ENCODE data around the gene SLC12A2.

SLC12A2 gene

DNA sequence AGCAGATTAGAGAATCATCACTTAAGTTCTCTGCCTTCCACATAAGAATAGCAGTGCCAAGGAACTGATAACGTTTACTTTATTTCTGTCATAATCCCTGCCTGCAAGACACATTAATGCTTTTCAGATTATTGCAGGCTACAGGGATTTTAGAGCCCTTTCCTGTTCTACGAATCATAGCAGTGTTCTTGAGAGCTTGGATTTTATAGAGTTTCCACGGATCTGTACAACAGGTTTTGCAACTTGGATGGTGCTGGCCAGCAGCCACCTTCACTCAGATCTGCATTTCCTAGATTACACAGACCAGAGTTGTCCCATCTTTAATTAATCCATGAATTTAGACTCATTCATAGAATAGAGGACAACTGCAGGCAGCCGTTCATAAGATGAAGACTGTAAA is 38.1 kb downstream of the SLC12A2 start:
- Histone ChIP-seq H3K27me3 (ENCODE audit: control insufficient read depth in 1 of 2, insufficient read depth in 2 of 2, low read length in 2 of 2) (no peaks in the 10 kb centered on the region), H3K9ac (ENCODE audit: low read length in 2 of 2) (no peak overlapping the region), H3K27ac (ENCODE audit: low read length) (no peak overlapping the region), H3K4me1 (ENCODE audit: control insufficient read depth, insufficient read depth, low read length) (no peaks in the 10 kb centered on the region), H3K36me3 (ENCODE audit: control insufficient read depth in 2 of 2, insufficient read depth in 2 of 2, low read length in 2 of 2) (peaks cover 0 to 8% of the 10 kb centered on the region in 2 donors), H3K4me3 (ENCODE audit: low read length in 2 of 2) (no peak overlapping the region), H3K9me3 (ENCODE audit: control insufficient read depth in 2 of 2, low read length in 2 of 2) (no peaks in the 10 kb centered on the region)

DNA sequence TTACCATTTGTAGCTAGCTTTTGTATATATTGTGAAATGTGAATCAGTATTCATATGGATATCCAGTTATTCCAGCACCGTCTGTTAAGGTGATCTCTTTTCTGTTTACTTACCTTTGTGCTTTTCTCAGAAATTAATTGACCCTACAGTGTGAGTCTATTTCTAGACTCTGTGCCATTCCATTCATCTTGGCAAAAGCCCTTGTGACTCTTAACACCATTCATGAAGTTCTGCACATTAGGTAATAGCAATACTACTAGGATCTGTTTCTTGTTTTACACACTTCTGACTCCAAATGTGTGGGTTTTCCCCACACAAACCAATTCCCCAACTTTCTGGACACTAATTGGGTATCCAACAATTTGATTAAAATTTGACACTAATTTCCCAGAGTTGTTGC is 40.4 kb downstream of the SLC12A2 start:
- Histone ChIP-seq H3K9me3 (ENCODE audit: control insufficient read depth in 2 of 2, low read length in 2 of 2) (no peaks in the 10 kb centered on the region), H3K9ac (ENCODE audit: low read length in 2 of 2) (no peak overlapping the region), H3K4me1 (ENCODE audit: control insufficient read depth, insufficient read depth, low read length) (no peaks in the 10 kb centered on the region), H3K27ac (ENCODE audit: low read length) (no peak overlapping the region), H3K4me3 (ENCODE audit: low read length in 2 of 2) (no peak overlapping the region), H3K27me3 (ENCODE audit: control insufficient read depth in 1 of 2, insufficient read depth in 2 of 2, low read length in 2 of 2) (no peaks in the 10 kb centered on the region), H3K36me3 (ENCODE audit: control insufficient read depth in 2 of 2, insufficient read depth in 2 of 2, low read length in 2 of 2) (peaks cover 0 to 3% of the 10 kb centered on the region in 2 donors)

DNA sequence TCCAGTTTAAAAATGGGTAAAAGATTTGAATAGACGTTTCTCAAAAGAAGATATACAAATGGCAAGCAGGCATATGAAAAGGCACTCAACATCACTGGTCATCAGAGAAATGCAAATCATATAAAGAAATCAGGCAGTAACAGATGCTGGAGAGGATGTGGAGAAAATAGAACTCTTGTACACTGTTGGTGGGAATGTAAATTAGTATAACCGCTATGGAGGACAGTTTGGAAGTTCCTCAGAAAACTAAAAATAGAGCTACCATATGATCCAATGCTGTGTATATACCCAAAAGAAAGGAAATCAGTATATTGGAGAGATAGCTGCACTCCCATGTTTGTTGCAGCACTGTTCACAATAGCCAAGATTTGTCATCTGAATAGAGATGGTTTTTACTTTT is 42.7 kb downstream of the SLC12A2 start:
- Histone ChIP-seq H3K27ac (ENCODE audit: low read length) (no peak overlapping the region), H3K27me3 (ENCODE audit: control insufficient read depth in 1 of 2, insufficient read depth in 2 of 2, low read length in 2 of 2) (no peaks in the 10 kb centered on the region), H3K9me3 (ENCODE audit: control insufficient read depth in 2 of 2, low read length in 2 of 2) (no peaks in the 10 kb centered on the region), H3K4me1 (ENCODE audit: control insufficient read depth, insufficient read depth, low read length) (no peaks in the 10 kb centered on the region), H3K36me3 (ENCODE audit: control insufficient read depth in 2 of 2, insufficient read depth in 2 of 2, low read length in 2 of 2) (peaks cover 0 to 6% of the 10 kb centered on the region in 2 donors), H3K4me3 (ENCODE audit: low read length in 2 of 2) (no peak overlapping the region), H3K9ac (ENCODE audit: low read length in 2 of 2) (no peak overlapping the region)

DNA sequence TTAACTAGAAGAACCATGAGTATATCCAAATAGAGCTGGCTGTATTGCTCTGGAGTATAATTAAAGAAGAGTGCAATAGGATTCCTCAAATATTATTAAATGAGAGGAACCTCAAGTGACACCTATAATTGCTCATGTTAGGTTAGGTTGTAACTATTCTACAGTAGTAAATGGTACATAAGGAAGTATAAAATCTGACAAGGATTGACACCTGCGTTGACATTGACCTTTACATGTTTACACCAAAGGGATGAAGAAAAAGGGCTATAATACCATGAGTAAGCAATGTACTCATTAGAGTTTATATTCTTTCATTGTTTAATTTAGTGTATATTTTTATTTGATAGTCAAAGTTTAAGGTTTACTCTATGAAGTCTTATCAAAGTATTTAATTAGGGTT is 48.9 kb downstream of the SLC12A2 start:
- H3K9me3 ChIP-seq (ENCODE audit: control insufficient read depth in 2 of 2, low read length in 2 of 2): no peaks in the 10 kb centered on the region
- H3K36me3 ChIP-seq (ENCODE audit: control insufficient read depth in 2 of 2, insufficient read depth in 2 of 2, low read length in 2 of 2): peaks cover 0 to 25% of the 10 kb centered on the region in 2 donors
- no peak overlapping the region for H3K4me3 ChIP-seq (ENCODE audit: low read length in 2 of 2)
- no peak overlapping the region for H3K9ac ChIP-seq (ENCODE audit: low read length in 2 of 2)
- no peaks in the 10 kb centered on the region for H3K4me1 ChIP-seq (ENCODE audit: control insufficient read depth, insufficient read depth, low read length)
- H3K27me3 ChIP-seq (ENCODE audit: control insufficient read depth in 1 of 2, insufficient read depth in 2 of 2, low read length in 2 of 2): no peaks in the 10 kb centered on the region
- H3K27ac ChIP-seq (ENCODE audit: low read length): no peak overlapping the region

DNA sequence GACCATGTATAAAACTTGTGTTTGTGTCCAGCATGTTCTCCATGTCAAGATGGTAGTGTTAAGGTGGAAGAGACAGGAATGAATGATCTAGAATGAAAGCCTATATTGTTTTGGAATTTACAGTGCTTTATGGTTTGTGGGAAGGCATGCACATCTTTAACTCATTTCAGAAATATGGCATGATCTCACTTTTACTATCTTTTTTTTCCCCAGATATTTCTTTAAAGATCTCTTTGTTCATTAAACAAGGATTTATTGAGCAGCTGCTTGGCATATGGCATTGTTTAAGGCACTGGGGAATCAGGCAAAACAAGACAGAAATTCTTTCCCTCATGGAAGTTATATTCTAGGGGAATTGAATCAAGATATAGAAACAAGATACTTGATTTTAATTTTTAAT is 51.7 kb downstream of the SLC12A2 start:
- no peak overlapping the region for H3K27ac ChIP-seq (ENCODE audit: low read length)
- H3K36me3 ChIP-seq (ENCODE audit: control insufficient read depth in 2 of 2, insufficient read depth in 2 of 2, low read length in 2 of 2): peaks cover 0 to 35% of the 10 kb centered on the region in 2 donors
- no peak overlapping the region for H3K9ac ChIP-seq (ENCODE audit: low read length in 2 of 2)
- H3K27me3 ChIP-seq (ENCODE audit: control insufficient read depth in 1 of 2, insufficient read depth in 2 of 2, low read length in 2 of 2): no peaks in the 10 kb centered on the region
- H3K4me1 ChIP-seq (ENCODE audit: control insufficient read depth, insufficient read depth, low read length): no peaks in the 10 kb centered on the region
- no peaks in the 10 kb centered on the region for H3K9me3 ChIP-seq (ENCODE audit: control insufficient read depth in 2 of 2, low read length in 2 of 2)
- no peak overlapping the region for H3K4me3 ChIP-seq (ENCODE audit: low read length in 2 of 2)

DNA sequence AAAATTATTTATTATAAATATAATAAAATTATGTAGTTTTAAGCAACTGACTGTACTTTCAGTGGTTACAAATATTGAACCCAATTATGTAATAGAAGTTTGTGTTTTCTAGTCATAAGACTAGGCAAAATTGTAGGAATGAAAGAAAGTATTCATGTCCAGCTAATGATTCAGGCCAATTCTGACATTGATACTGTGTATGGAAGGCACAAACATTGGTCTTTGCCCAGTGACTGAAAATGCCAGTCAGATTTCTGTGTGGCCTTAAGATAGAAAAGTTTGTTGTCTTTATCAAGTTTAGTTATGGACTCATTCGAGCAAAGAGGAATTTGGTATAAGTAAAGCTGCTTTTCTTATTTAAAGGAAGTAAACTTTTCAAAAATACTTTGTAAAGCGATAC is 60.3 kb downstream of the SLC12A2 start:
- Histone ChIP-seq H3K9me3 (ENCODE audit: control insufficient read depth in 2 of 2, low read length in 2 of 2) (no peaks in the 10 kb centered on the region), H3K4me1 (ENCODE audit: control insufficient read depth, insufficient read depth, low read length) (no peaks in the 10 kb centered on the region), H3K36me3 (ENCODE audit: control insufficient read depth in 2 of 2, insufficient read depth in 2 of 2, low read length in 2 of 2) (peaks cover 0 to 6% of the 10 kb centered on the region in 2 donors), H3K27me3 (ENCODE audit: control insufficient read depth in 1 of 2, insufficient read depth in 2 of 2, low read length in 2 of 2) (no peaks in the 10 kb centered on the region), H3K27ac (ENCODE audit: low read length) (no peak overlapping the region), H3K4me3 (ENCODE audit: low read length in 2 of 2) (no peak overlapping the region), H3K9ac (ENCODE audit: low read length in 2 of 2) (no peak overlapping the region)

DNA sequence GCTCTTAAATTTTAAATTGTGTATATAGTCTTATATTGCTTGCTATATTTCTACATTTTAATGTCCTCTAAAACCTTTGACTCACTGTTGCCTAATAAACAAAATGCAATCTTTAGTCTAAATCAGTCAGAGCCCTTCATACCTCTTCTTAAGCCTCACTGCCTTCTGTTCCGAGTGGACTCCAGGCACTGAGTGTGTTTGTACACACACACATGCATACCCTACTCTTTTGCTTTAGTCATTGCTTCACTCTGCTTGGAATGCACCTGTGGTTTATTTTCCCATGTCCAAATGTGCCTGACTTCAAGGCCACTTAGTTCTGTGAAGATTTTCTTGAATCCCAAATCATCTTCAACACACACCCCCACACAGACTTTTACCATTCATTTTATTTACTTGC is 60.9 kb downstream of the SLC12A2 start:
- H3K27ac ChIP-seq (ENCODE audit: low read length): no peak overlapping the region

DNA sequence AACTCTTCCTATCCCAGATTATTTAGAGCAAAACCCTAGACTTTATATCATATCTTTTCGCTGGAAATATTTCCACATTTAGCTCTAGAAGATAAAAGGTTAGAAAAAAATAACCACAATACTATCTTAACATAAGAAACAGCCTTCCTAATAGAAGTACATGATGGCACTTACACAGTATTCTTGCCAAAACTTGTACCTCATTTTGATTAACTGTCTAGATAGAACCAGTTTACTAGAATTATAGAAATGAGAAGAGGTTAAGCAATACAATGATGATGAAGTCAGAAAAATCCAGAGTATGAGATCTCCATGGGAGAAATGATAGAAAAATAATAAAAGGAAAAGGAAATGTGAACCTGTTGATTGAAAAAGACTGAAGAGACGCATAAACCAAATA is 63.1 kb downstream of the SLC12A2 start:
- Histone ChIP-seq H3K9ac (ENCODE audit: low read length in 2 of 2) (no peak overlapping the region), H3K27ac (ENCODE audit: low read length) (no peak overlapping the region), H3K27me3 (ENCODE audit: control insufficient read depth in 1 of 2, insufficient read depth in 2 of 2, low read length in 2 of 2) (no peaks in the 10 kb centered on the region), H3K9me3 (ENCODE audit: control insufficient read depth in 2 of 2, low read length in 2 of 2) (no peaks in the 10 kb centered on the region), H3K36me3 (ENCODE audit: control insufficient read depth in 2 of 2, insufficient read depth in 2 of 2, low read length in 2 of 2) (peaks cover 1 to 15% of the 10 kb centered on the region in 2 donors), H3K4me3 (ENCODE audit: low read length in 2 of 2) (no peak overlapping the region), H3K4me1 (ENCODE audit: control insufficient read depth, insufficient read depth, low read length) (no peaks in the 10 kb centered on the region)

More for the DNA sequence above, 60.9 kb downstream of the SLC12A2 start:
- no peak overlapping the region for H3K4me3 ChIP-seq (ENCODE audit: low read length in 2 of 2)
- H3K9me3 ChIP-seq (ENCODE audit: control insufficient read depth in 2 of 2, low read length in 2 of 2): no peaks in the 10 kb centered on the region
- no peaks in the 10 kb centered on the region for H3K4me1 ChIP-seq (ENCODE audit: control insufficient read depth, insufficient read depth, low read length)
- H3K27me3 ChIP-seq (ENCODE audit: control insufficient read depth in 1 of 2, insufficient read depth in 2 of 2, low read length in 2 of 2): no peaks in the 10 kb centered on the region
- H3K9ac ChIP-seq (ENCODE audit: low read length in 2 of 2): no peak overlapping the region
- H3K36me3 ChIP-seq (ENCODE audit: control insufficient read depth in 2 of 2, insufficient read depth in 2 of 2, low read length in 2 of 2): peaks cover 0 to 9% of the 10 kb centered on the region in 2 donors

DNA sequence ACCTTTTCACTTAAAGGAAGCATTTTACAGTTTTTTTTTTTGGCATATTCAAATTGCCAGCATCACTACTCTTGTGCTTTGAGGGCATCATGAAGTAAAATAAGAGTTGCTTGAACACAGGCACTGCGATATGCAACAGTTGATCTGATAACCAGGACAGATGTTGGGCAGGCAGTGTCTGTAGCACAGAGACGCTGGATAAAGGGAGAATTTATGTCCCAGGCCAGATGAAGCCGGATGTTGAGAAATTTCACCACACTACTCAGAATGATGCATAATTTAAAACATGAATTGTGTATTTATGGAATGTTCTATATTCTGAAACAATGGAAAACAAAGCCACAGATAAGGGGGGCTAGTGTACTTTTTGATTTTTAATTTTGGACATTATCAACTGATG is 71.4 kb downstream of the SLC12A2 start:
- H3K36me3 ChIP-seq (ENCODE audit: control insufficient read depth in 2 of 2, insufficient read depth in 2 of 2, low read length in 2 of 2): peaks cover 12 to 26% of the 10 kb centered on the region in 2 donors
- H3K4me1 ChIP-seq (ENCODE audit: control insufficient read depth, insufficient read depth, low read length): no peaks in the 10 kb centered on the region
- H3K4me3 ChIP-seq (ENCODE audit: low read length in 2 of 2): no peak overlapping the region
- H3K9ac ChIP-seq (ENCODE audit: low read length in 2 of 2): no peak overlapping the region
- no peaks in the 10 kb centered on the region for H3K9me3 ChIP-seq (ENCODE audit: control insufficient read depth in 2 of 2, low read length in 2 of 2)
- no peak overlapping the region for H3K27ac ChIP-seq (ENCODE audit: low read length)
- no peaks in the 10 kb centered on the region for H3K27me3 ChIP-seq (ENCODE audit: control insufficient read depth in 1 of 2, insufficient read depth in 2 of 2, low read length in 2 of 2)

DNA sequence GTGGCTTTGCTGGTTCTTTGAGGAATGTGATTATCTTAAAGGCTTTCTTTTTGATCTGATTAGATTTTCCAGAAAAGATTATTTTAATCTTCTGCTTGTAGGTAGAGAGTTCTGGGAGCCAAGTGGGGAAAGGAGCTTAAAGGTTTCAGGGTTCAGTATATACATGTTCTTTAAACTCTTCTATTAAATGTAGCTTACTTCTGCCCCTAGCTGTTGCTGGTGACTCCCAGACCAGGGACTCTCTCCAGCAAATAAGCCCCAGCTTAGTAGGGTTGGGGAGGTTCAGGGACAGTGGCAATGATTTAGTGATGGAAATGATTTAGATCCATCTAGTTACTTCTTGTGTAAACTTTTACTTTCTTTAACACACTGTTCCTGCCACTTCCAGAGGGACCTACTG is 72.2 kb downstream of the SLC12A2 start:
- H3K4me3 ChIP-seq (ENCODE audit: low read length in 2 of 2): no peak overlapping the region
- no peak overlapping the region for H3K9ac ChIP-seq (ENCODE audit: low read length in 2 of 2)
- no peaks in the 10 kb centered on the region for H3K4me1 ChIP-seq (ENCODE audit: control insufficient read depth, insufficient read depth, low read length)
- no peaks in the 10 kb centered on the region for H3K27me3 ChIP-seq (ENCODE audit: control insufficient read depth in 1 of 2, insufficient read depth in 2 of 2, low read length in 2 of 2)
- H3K27ac ChIP-seq (ENCODE audit: low read length): no peak overlapping the region
- H3K9me3 ChIP-seq (ENCODE audit: control insufficient read depth in 2 of 2, low read length in 2 of 2): no peaks in the 10 kb centered on the region
- H3K36me3 ChIP-seq (ENCODE audit: control insufficient read depth in 2 of 2, insufficient read depth in 2 of 2, low read length in 2 of 2): peaks cover 12 to 26% of the 10 kb centered on the region in 2 donors

DNA sequence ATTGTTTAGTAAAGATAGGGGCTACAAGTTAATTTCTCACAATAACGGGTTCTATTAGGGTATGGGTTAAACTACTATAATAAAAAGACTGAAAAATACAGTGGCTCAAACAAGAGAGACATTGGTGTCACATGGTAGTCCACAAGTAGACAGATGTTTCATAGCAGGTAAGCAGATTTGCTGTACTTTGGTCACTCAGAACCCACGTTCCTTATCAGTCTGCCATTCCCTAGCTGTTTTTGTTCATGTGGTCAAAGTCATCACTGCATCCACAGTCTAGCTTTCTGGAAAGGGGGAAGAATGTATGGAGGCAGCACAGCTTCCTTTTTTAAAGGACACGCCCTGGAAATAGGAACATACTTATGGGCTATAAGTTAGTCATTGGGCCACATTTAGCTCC is 73.0 kb downstream of the SLC12A2 start:
- H3K27ac ChIP-seq (ENCODE audit: low read length): no peak overlapping the region
- H3K27me3 ChIP-seq (ENCODE audit: control insufficient read depth in 1 of 2, insufficient read depth in 2 of 2, low read length in 2 of 2): no peaks in the 10 kb centered on the region
- H3K4me3 ChIP-seq (ENCODE audit: low read length in 2 of 2): no peak overlapping the region
- H3K4me1 ChIP-seq (ENCODE audit: control insufficient read depth, insufficient read depth, low read length): no peaks in the 10 kb centered on the region
- H3K36me3 ChIP-seq (ENCODE audit: control insufficient read depth in 2 of 2, insufficient read depth in 2 of 2, low read length in 2 of 2): peaks cover 12 to 22% of the 10 kb centered on the region in 2 donors
- no peaks in the 10 kb centered on the region for H3K9me3 ChIP-seq (ENCODE audit: control insufficient read depth in 2 of 2, low read length in 2 of 2)
- H3K9ac ChIP-seq (ENCODE audit: low read length in 2 of 2): no peak overlapping the region
